Fibroblast of lung (primary cell): ENCODE measurements around the gene ADGRV1. TPM values are rescaled to one million over a fixed set of nuclear protein-coding genes. Genes with fewer than 3 reads are reported as not detected.
A peak's percentile ranks its signal among the peaks of the same experiment; 100 is the strongest.

ENCODE experiments used
- DNase-seq, 2 donors: peaks; one replicate each; pipeline versions ENCODE4 v3.0.0 to v3.0.0-alpha.2; 2010; ENCODE audit warnings: low read depth in 2 of 2
- H2AFZ ChIP-seq: 2 replicates; pipeline ENCODE4 v1.5.1; 2012; ENCODE audit warnings: low read length, control low read depth, inconsistent platforms
- H3K27ac ChIP-seq: 2 replicates; pipeline ENCODE4 v1.5.1; 2011; ENCODE audit warnings: low read length, control low read depth; ENCODE audit not compliant: insufficient read depth
- H3K27me3 ChIP-seq: 2 replicates; pipeline ENCODE4 v1.5.1; 2011; ENCODE audit warnings: mild to moderate bottlenecking, low read length; ENCODE audit not compliant: control insufficient read depth, insufficient read depth
- H3K36me3 ChIP-seq: 2 replicates; pipeline ENCODE4 v1.5.1; 2011; ENCODE audit warnings: low read length; ENCODE audit not compliant: control insufficient read depth, insufficient read depth
- H3K4me1 ChIP-seq: 2 replicates; pipeline ENCODE4 v1.5.1; 2011; ENCODE audit warnings: low read length; ENCODE audit not compliant: control insufficient read depth, insufficient read depth; ENCODE audit errors: extremely low read depth
- H3K4me2 ChIP-seq: 2 replicates; pipeline ENCODE4 v1.5.1; 2011; ENCODE audit warnings: low read length, control low read depth; ENCODE audit not compliant: insufficient read depth; ENCODE audit errors: extremely low read depth
- H3K4me3 ChIP-seq, 4 experiments: fragments of 200-600 bp in 1 of 4; sonication (generic) in 1 of 4; replicated peaks in 1 of 4; 2 replicates each; pipeline ENCODE4 v1.5.1; 2011 to 2016; ENCODE audit warnings: low read length in 4 of 4, low read depth in 3 of 4, mild to moderate bottlenecking in 3 of 4, control low read depth in 2 of 4, inconsistent platforms in 1 of 4, mixed read lengths in 1 of 4; ENCODE audit not compliant: insufficient read depth in 1 of 4; ENCODE audit errors: control extremely low read depth in 1 of 4
- H3K79me2 ChIP-seq: 2 replicates; pipeline ENCODE4 v1.5.1; 2012; ENCODE audit warnings: mild to moderate bottlenecking, low read length, inconsistent platforms; ENCODE audit not compliant: control insufficient read depth, insufficient read depth
- H3K9ac ChIP-seq: 2 replicates; pipeline ENCODE4 v1.5.1; 2011; ENCODE audit warnings: mild to moderate bottlenecking, low read length, control low read depth; ENCODE audit not compliant: insufficient read depth
- H3K9me3 ChIP-seq: 2 replicates; pipeline ENCODE4 v1.5.1; 2012; ENCODE audit warnings: low read depth, low read length; ENCODE audit not compliant: control insufficient read depth, insufficient read depth
- H4K20me1 ChIP-seq: 2 replicates; pipeline ENCODE4 v1.5.1; 2011; ENCODE audit warnings: low read length; ENCODE audit not compliant: control insufficient read depth, insufficient read depth; ENCODE audit errors: extremely low read depth
- EZH2 ChIP-seq: IDR thresholded peaks from 2 replicates; pipeline ENCODE4 v1.5.1; 2012; ENCODE audit warnings: low read length, control low read depth, mild to moderate bottlenecking; ENCODE audit errors: missing control alignments
- polyA plus RNA-seq, 2 donors: library from polyadenylated mRNA; depleted of rRNA in 1 of 2; stranded (reverse) in 1 of 2; unstranded in 1 of 2; fragments of >200 nt; gene quantifications; 2 replicates each; pipeline ENCODE4 v1.2.1, GENCODE V29; 2011 to 2012; ENCODE audit warnings: missing spikeins in 1 of 2
- total RNA-seq: library from RNA; depleted of rRNA; stranded (reverse); fragments of >200 nt; gene quantifications from 2 replicates; pipeline ENCODE4 v1.2.1, GENCODE V29; 2014
- TF ChIP-seq, protein P1 (sequence below), 2 donors: IDR thresholded peaks in 1 of 2; conservative IDR thresholded peaks in 1 of 2; 1 replicate in 1 of 2; 2 replicates in 1 of 2; pipeline ENCODE4 v1.5.1; 2011 to 2012; ENCODE audit warnings: low read length in 2 of 2, control low read depth in 1 of 2, inconsistent platforms in 1 of 2, low read depth in 1 of 2, mild to moderate bottlenecking in 1 of 2

The ADGRV1 gene
- total and polyA plus RNA-seq, 2 donors (not counting 1 experiment from before 2014, with no cell fraction given): 0.15 to 0.17 TPM

DNA sequence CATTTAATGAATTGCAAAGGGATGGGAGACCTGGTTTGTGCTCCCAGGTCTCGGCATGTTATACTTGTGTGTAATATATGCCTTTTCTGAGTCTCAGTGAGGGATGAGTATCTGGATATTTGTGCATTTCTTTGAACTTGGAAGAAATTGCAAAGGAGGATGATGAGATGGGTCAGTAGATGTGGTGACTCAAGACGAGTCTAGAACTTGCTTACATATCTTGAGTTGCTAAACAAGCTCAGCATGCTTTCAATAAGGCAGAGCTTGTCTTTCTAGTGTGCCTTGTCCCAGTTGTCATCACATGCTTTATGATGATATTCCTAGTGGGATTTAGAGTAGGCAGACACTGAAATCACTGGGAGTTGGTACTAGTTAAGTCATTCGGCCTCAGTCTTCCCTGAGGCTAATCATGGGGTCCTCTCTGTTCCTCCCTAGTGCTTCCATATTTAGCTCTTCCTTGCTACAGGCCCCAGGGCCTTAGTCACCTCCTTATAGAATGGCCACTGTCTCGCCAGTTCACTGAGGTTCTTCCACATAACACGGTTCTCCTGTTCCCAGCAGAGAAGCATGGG, 602.2 kb downstream of the ADGRV1 start:
- no peak overlapping the region for H3K4me3 ChIP-seq
- DNase-seq: no peak
- H3K27ac ChIP-seq: no peak overlapping the region
- H3K4me2 ChIP-seq: no peak overlapping the region
- H3K27me3 ChIP-seq: no peaks in the 10 kb centered on the region
- H3K36me3 ChIP-seq: no peaks in the 10 kb centered on the region
- H3K9ac ChIP-seq: no peak overlapping the region
- no peaks in the 10 kb centered on the region for H3K9me3 ChIP-seq
- TF ChIP-seq EZH2: no peak
- peaks cover 4% of the 10 kb centered on the region for H3K4me1 ChIP-seq
- no peaks in the 10 kb centered on the region for H3K79me2 ChIP-seq
- no peaks in the 10 kb centered on the region for H4K20me1 ChIP-seq
- no peak overlapping the region for H2AFZ ChIP-seq

- Histone ChIP-seq H3K27ac (peak overlapping the region; percentile 6), H3K9ac (no peak overlapping the region), H3K4me2 (no peak overlapping the region), H3K4me1 (peaks cover 4% of the 10 kb centered on the region), H2AFZ (no peak overlapping the region), H3K4me3 (no peak overlapping the region), H3K9me3 (no peaks in the 10 kb centered on the region), H3K36me3 (no peaks in the 10 kb centered on the region), H3K79me2 (no peaks in the 10 kb centered on the region), H4K20me1 (no peaks in the 10 kb centered on the region), H3K27me3 (no peaks in the 10 kb centered on the region)
- DNase-seq: peak; percentile 88 to 95
- TF ChIP-seq, protein P1, sequence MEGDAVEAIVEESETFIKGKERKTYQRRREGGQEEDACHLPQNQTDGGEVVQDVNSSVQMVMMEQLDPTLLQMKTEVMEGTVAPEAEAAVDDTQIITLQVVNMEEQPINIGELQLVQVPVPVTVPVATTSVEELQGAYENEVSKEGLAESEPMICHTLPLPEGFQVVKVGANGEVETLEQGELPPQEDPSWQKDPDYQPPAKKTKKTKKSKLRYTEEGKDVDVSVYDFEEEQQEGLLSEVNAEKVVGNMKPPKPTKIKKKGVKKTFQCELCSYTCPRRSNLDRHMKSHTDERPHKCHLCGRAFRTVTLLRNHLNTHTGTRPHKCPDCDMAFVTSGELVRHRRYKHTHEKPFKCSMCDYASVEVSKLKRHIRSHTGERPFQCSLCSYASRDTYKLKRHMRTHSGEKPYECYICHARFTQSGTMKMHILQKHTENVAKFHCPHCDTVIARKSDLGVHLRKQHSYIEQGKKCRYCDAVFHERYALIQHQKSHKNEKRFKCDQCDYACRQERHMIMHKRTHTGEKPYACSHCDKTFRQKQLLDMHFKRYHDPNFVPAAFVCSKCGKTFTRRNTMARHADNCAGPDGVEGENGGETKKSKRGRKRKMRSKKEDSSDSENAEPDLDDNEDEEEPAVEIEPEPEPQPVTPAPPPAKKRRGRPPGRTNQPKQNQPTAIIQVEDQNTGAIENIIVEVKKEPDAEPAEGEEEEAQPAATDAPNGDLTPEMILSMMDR (conservative IDR thresholded peaks at IDR 0.05 in 1 of 2, IDR thresholded peaks at IDR 0.05 in 1 of 2; ENCODE audit: low read depth in 1 of 2, low read length in 2 of 2): no peak
- TF ChIP-seq EZH2: no peak
Measured at GRCh38 chr5:91162534-91163381, 604.2 kb downstream of the ADGRV1 start.

DNA sequence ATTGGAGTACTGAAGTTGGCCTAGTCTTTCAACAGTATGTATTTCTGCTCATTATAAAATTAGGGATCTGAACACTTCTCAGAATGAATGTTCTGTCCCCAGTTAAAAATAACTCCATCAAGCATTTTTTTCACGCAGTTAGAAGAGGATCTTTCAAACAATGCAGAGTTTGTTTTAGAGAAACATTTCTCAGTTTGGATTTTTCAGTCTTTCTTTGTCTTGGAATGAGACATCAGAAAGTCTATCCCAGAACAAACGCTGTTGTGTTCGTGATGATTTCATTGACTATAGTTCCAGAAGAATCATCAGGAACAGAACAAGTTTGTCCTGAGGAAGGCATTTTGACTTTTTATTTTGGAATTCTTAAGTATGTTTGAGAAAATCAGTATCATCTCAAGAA, 605.8 kb downstream of the ADGRV1 start:
- Histone ChIP-seq H3K27me3 (no peaks in the 10 kb centered on the region), H4K20me1 (no peaks in the 10 kb centered on the region), H2AFZ (no peak overlapping the region), H3K4me3 (no peak overlapping the region), H3K36me3 (no peaks in the 10 kb centered on the region), H3K9me3 (no peaks in the 10 kb centered on the region), H3K27ac (no peak overlapping the region), H3K4me1 (peaks cover 4% of the 10 kb centered on the region), H3K79me2 (no peaks in the 10 kb centered on the region), H3K4me2 (no peak overlapping the region), H3K9ac (no peak overlapping the region)
- no peak for DNase-seq
- no peak for TF ChIP-seq EZH2
- TF ChIP-seq, protein P1 (conservative IDR thresholded peaks at IDR 0.05 in 1 of 2, IDR thresholded peaks at IDR 0.05 in 1 of 2; ENCODE audit: low read depth in 1 of 2, low read length in 2 of 2): no peak
